Heart left ventricle (tissue), 13 donors: ENCODE measurements around the gene LRRTM1.

Source experiments
- CTCF ChIP-seq, 12 donors: fragments of 200-600 bp; sonication (generic) in 4 of 12; IDR thresholded peaks; one replicate each; pipeline versions ENCODE4 v1.5.0 to v1.8.0; 2018 to 2022; ENCODE audit warnings: antibody characterized with exemption in 12 of 12, mild to moderate bottlenecking in 5 of 12
- POLR2A ChIP-seq, 2 donors: fragments of 450-650 bp; IDR thresholded peaks; one replicate each; pipeline ENCODE4 v1.6.1; 2017; ENCODE audit warnings: antibody characterized with exemption in 2 of 2, mild to moderate bottlenecking in 2 of 2, moderate library complexity in 2 of 2
- donor health status: ischemic (EF 13 %, LVEDD 7.1; RV severe dilation, severe dysfunction).
- donor health status: DM: no; HTN: yes; CAD: no.
- donor health status: DM: no; HTN: no; CAD: no.
- donor health status: ischemic (EF 25% LVEDD 6.9; RV normal size, moderate dysfunction).
- donor health status: ischemic (EF 25% LVEDD 5.7; RV mildly dilated, moderate dysfunction).
- donor health status: ischemic (EF 35%, LVEDD 5.7; RV mildly dilated, moderate dysfunction).
- donor health status: nonischemic (EF 11% LVEDD 7.7; RV severe dilation, severe dysfunction).
- donor health status: DM: yes; HTN: yes; CAD: no.
- donor health status: PGD.
- donor health status: ischemic (EF 29% LVEDD 5.4; RV normal size, mild dysfunction).
- donor health status: nonischemic (EF 23%, LVEDD 6.1; RV moderate dilation, normal function).

DNA sequence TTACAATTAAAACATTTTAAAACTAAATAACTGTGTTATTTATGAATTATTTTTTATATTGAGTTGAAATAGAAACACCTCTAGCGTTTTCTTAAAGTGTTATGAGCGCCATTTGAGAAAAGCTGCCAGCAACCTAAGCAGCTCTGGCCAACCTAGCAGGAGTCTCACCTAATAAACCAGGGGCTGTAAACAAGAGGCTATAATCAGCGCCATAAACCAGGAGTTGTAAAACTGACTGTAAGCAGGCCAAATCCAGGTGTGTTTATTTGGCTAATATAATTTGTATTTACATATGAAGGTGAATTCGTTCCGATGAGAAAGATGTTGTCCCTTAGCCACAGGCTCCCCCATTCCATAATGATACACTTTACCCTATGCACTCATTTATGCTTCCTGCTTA is 34.7 kb downstream of the LRRTM1 start:
- TF ChIP-seq CTCF (IDR thresholded peaks at IDR 0.05): no peak
- no peak for TF ChIP-seq POLR2A (IDR thresholded peaks at IDR 0.05)
